PC-9 (cell line): ENCODE results near the gene LIX1.

Experiments
- EZH2 ChIP-seq: fragments of 200-600 bp; sonication (generic); IDR thresholded peaks from 2 replicates; pipeline ENCODE4 v1.8.0; 2017; ENCODE audit warnings: antibody characterized with exemption, low read depth
- TF ChIP-seq, protein P1 (sequence below): fragments of 200-600 bp; sonication (generic); conservative IDR thresholded peaks from 2 replicates; pipeline ENCODE4 v1.6.1; 2017; ENCODE audit warnings: mixed run types, antibody characterized with exemption, mild to moderate bottlenecking, moderate library complexity

DNA sequence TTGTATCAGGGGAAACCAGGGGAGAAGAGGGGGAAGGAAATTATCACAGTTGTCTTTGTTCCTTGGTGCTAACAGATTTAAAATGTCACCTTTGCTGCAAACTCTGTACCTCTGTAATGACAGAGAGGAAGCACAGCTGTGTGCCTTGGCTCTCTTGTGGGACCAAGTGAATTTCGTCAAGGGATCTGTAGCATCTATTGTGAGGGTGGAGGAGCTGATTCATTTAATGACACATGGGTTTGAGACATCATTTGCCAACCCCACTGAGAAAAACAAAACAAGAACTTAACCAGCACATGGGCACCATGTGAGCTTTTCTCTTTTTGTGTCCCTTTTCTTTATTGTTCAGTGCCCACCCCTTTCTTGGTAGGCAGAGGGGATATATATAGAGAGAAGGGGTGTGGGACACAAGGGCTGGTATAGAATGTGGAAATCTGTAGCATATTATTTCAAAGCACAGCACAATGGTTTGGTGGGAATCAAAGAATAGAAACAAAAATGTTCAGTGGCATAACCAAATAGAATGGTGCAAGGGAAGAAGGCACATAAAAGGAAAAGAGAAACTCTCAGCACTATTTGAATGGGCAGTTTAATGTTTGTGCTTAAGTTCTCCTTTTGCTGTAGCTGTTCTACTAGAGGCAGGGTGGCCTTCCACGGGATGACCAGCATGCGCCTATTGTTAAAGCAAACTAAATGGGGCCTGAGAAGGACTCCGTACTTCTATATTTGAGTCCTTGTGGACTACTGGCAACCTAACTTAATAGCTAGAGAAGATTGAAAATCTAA is 63.3 kb downstream of the LIX1 start:
- TF ChIP-seq, protein P1, sequence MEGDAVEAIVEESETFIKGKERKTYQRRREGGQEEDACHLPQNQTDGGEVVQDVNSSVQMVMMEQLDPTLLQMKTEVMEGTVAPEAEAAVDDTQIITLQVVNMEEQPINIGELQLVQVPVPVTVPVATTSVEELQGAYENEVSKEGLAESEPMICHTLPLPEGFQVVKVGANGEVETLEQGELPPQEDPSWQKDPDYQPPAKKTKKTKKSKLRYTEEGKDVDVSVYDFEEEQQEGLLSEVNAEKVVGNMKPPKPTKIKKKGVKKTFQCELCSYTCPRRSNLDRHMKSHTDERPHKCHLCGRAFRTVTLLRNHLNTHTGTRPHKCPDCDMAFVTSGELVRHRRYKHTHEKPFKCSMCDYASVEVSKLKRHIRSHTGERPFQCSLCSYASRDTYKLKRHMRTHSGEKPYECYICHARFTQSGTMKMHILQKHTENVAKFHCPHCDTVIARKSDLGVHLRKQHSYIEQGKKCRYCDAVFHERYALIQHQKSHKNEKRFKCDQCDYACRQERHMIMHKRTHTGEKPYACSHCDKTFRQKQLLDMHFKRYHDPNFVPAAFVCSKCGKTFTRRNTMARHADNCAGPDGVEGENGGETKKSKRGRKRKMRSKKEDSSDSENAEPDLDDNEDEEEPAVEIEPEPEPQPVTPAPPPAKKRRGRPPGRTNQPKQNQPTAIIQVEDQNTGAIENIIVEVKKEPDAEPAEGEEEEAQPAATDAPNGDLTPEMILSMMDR: no peak
- TF ChIP-seq EZH2: no peak
